Skeletal muscle satellite cell (primary cell): Measurements from ENCODE around the gene SDK1.
A peak's percentile ranks its signal among the peaks of the same experiment; 100 is the strongest.

Experiments
- H3K27me3 ChIP-seq: 2 replicates; pipeline ENCODE4 v1.7.0; 2013; ENCODE audit warnings: low read length; ENCODE audit not compliant: control insufficient read depth, insufficient read depth
- H3K36me3 ChIP-seq: 2 replicates; pipeline ENCODE4 v1.7.0; 2013; ENCODE audit warnings: mild to moderate bottlenecking, control low read depth, low read length; ENCODE audit not compliant: insufficient read depth
- H3K4me1 ChIP-seq: 2 replicates; pipeline ENCODE4 v1.7.0; 2013; ENCODE audit warnings: low read length; ENCODE audit not compliant: control insufficient read depth, insufficient read depth
- H3K4me2 ChIP-seq: 2 replicates; pipeline ENCODE4 v1.7.0; 2013; ENCODE audit warnings: mild to moderate bottlenecking, low read length
- H3K4me3 ChIP-seq: 2 replicates; pipeline ENCODE4 v1.7.0; 2013; ENCODE audit warnings: low read length
- H3K9ac ChIP-seq: 2 replicates; pipeline ENCODE4 v1.7.0; 2013; ENCODE audit warnings: mild to moderate bottlenecking, low read depth, low read length, moderate library complexity
- H3K9me3 ChIP-seq: replicated peaks from 2 replicates; pipeline ENCODE4 v1.7.0; 2013; ENCODE audit warnings: mild to moderate bottlenecking, control low read depth, low read length

Gene SDK1

DNA sequence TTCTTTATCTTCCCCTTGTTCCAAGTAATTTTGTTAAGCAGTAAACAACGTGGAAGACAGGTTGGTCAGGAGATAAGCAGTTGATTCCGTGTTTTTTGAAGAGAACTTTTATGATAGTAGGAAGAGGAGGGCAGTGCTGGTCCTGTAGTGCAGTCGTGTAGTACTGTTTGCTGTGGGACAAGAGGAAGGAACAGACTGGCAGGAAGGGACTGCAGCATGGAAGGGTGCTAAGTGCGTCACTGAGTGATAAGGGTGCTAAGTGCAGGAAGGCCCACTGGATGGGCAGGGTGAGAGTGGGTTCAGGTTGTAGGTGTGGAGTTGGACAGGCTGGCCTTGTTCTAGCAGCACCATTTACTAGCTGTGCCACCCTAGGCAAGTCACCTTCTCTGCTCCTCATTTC is 125.0 kb downstream of the SDK1 start:
- no peak overlapping the region for H3K4me3 ChIP-seq
- H3K9ac ChIP-seq, result no peak overlapping the region
- no peaks in the 10 kb centered on the region for H3K36me3 ChIP-seq
- H3K4me2 ChIP-seq, result no peak overlapping the region
- H3K27me3 ChIP-seq, result no peaks in the 10 kb centered on the region
- peaks cover 2% of the 10 kb centered on the region for H3K4me1 ChIP-seq
- H3K9me3 ChIP-seq, result no peaks in the 10 kb centered on the region

DNA sequence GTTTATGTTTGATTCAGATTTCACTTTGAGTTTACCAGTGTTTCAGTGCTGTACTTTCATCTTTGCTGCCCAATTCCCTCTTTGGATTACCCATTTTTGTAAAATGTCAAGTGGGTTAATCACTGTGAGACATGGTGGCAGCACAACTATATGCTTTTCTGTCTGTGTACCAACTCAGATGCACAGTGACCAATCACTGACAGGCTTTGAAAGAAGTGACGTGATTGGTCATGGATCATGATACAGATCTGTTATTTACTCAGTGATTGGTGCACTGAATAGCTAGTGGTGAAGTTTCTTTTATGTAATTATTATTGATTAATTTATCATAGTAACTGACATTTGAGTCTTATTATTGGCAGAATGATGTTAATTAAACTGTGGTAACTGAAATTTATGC is 126.9 kb downstream of the SDK1 start:
- Histone ChIP-seq H3K36me3 (no peaks in the 10 kb centered on the region), H3K4me2 (no peak overlapping the region), H3K4me1 (peaks cover 11% of the 10 kb centered on the region), H3K9me3 (no peaks in the 10 kb centered on the region), H3K4me3 (no peak overlapping the region), H3K27me3 (no peaks in the 10 kb centered on the region), H3K9ac (no peak overlapping the region)

DNA sequence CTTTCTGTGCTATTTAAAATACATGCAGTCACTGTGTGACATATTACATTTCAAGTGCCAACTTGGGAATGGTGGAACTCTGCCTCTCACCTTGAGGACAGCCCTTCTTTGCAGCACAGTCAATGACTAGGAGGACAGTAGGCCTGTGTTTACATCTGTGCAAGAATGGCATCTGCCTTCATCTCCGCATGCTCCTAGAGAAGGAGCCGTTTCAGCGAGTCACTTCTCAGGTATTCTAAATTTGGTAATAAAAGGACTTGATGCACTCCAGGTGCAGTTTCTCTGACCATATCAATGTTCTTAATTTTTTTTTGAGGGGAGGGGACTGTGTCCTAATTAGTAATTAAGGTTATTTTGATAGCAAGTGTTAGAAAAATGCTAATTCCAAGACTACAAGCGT is 128.9 kb downstream of the SDK1 start:
- Histone ChIP-seq H3K4me1 (peaks cover 13% of the 10 kb centered on the region), H3K36me3 (no peaks in the 10 kb centered on the region), H3K9ac (no peak overlapping the region), H3K4me2 (no peak overlapping the region), H3K27me3 (no peaks in the 10 kb centered on the region), H3K4me3 (no peak overlapping the region), H3K9me3 (no peaks in the 10 kb centered on the region)

DNA sequence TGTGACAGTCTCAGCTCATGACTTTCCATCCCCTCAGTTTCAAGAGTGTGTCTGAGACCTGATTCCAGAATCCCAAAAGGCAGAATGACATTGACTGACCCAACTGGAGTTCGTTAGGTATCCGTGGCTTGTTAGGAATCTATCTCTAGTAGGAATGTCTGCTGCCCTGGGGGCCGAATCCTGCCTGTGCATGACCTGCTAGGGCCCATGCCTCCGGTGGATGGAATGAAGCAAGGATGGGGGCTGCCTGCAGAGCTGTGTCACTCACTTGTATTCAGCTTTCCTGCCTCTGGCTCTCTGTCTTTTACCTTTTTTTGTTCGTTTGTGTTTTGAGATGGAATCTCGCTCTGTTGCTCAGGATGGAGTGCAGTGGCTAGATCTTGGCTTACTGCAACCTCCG is 129.5 kb downstream of the SDK1 start:
- H3K4me1 ChIP-seq, result peaks cover 15% of the 10 kb centered on the region
- no peaks in the 10 kb centered on the region for H3K27me3 ChIP-seq
- no peaks in the 10 kb centered on the region for H3K9me3 ChIP-seq
- no peak overlapping the region for H3K4me2 ChIP-seq
- H3K36me3 ChIP-seq, result no peaks in the 10 kb centered on the region
- H3K4me3 ChIP-seq, result no peak overlapping the region
- no peak overlapping the region for H3K9ac ChIP-seq

GRCh38 chr7:3431306-3431705 is 130.3 kb downstream of the SDK1 start:
- H3K27me3 ChIP-seq, result no peaks in the 10 kb centered on the region
- H3K4me3 ChIP-seq, result no peak overlapping the region
- no peak overlapping the region for H3K9ac ChIP-seq
- H3K4me1 ChIP-seq, result peaks cover 22% of the 10 kb centered on the region
- H3K4me2 ChIP-seq, result no peak overlapping the region
- no peaks in the 10 kb centered on the region for H3K36me3 ChIP-seq
- H3K9me3 ChIP-seq, result no peaks in the 10 kb centered on the region

DNA sequence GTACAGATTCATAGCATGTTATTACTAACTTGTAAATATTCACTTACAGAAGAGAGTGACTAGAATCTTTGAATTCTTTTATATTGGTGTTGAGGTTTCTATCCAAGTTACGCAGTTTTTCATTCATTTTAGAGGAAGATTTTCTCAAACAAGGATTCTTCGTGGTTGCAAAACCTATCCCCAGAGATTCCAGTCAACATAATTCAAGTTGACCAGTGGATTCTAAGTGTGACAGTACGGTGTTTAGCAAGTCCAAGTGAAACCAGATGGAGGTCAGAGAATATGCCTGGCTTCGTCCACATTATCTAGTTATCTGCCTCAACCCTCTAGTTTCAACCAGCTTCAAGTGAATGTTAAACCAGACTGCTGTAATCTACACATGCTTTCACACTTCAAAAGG is 131.9 kb downstream of the SDK1 start:
- Histone ChIP-seq H3K9ac (no peak overlapping the region), H3K9me3 (no peaks in the 10 kb centered on the region), H3K4me3 (no peak overlapping the region), H3K36me3 (no peaks in the 10 kb centered on the region), H3K4me2 (no peak overlapping the region), H3K27me3 (no peaks in the 10 kb centered on the region), H3K4me1 (peaks cover 35% of the 10 kb centered on the region)

DNA sequence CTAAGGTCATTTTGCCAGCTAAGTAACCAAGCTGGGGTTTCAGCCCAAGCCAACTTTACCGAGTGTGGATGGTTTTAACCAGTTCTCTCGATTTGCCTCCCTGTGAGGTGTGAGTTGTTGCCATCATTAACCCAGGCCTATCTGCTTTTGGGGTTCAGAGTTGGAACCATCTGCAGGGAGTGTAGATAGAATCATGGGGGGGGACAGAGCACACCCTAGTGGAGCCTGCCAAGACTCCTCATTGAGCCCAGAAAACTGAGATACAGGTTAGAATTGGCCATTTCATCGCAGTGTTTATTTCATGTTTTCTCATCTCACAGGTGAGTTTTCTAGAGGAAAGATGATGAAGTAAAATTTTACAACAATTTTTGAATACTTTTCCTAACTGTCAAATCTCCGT is 133.6 kb downstream of the SDK1 start:
- no peaks in the 10 kb centered on the region for H3K9me3 ChIP-seq
- H3K36me3 ChIP-seq, result no peaks in the 10 kb centered on the region
- no peak overlapping the region for H3K4me2 ChIP-seq
- no peak overlapping the region for H3K9ac ChIP-seq
- H3K4me1 ChIP-seq, result peaks cover 48% of the 10 kb centered on the region
- no peak overlapping the region for H3K4me3 ChIP-seq
- H3K27me3 ChIP-seq, result no peaks in the 10 kb centered on the region

- H3K27me3 ChIP-seq, result no peaks in the 10 kb centered on the region
- peaks cover 6% of the 10 kb centered on the region for H3K36me3 ChIP-seq
- H3K4me2 ChIP-seq, result peak overlapping the region; percentile 76
- peaks cover 52% of the 10 kb centered on the region for H3K4me1 ChIP-seq
- no peaks in the 10 kb centered on the region for H3K9me3 ChIP-seq
- peak overlapping the region; percentile 66 for H3K4me3 ChIP-seq
- peak overlapping the region; percentile 85 for H3K9ac ChIP-seq
Observed at GRCh38 chr7:3436112-3436511, 135.1 kb downstream of the SDK1 start.

DNA sequence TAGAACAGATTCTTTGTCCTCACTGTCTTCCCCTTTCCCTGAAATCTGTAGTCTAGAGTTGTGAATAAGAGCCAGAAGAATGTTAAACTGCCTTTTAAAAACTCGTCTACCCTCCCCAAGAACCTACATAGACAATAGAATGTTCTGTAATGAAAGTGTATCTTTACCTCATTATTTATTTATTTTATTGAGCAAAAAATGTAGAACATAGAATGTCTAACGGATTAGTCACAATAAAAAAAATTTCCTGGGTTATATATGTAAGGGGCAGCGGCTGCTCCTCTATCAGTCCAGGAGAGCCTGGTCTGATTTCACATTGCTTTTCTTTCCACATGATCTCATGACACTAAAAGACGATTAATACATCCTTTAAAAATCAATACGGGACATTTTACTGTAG is 135.7 kb downstream of the SDK1 start:
- Histone ChIP-seq H3K36me3 (peaks cover 7% of the 10 kb centered on the region), H3K27me3 (no peaks in the 10 kb centered on the region), H3K9ac (peak overlapping the region; percentile 85), H3K4me1 (peaks cover 46% of the 10 kb centered on the region), H3K4me2 (peak overlapping the region; percentile 76), H3K4me3 (peak overlapping the region; percentile 66), H3K9me3 (no peaks in the 10 kb centered on the region)

- Histone ChIP-seq H3K9ac (peak overlapping the region; percentile 85), H3K27me3 (no peaks in the 10 kb centered on the region), H3K4me2 (peak overlapping the region; percentile 76), H3K36me3 (peaks cover 9% of the 10 kb centered on the region), H3K4me1 (peaks cover 46% of the 10 kb centered on the region), H3K9me3 (no peaks in the 10 kb centered on the region), H3K4me3 (peak overlapping the region; percentile 66)
Observed at GRCh38 chr7:3437467-3437866, 136.4 kb downstream of the SDK1 start.

- Histone ChIP-seq H3K4me2 (peak overlapping the region; percentile 76), H3K27me3 (no peaks in the 10 kb centered on the region), H3K4me1 (peaks cover 42% of the 10 kb centered on the region), H3K9ac (peak overlapping the region; percentile 85), H3K36me3 (peaks cover 9% of the 10 kb centered on the region), H3K9me3 (no peaks in the 10 kb centered on the region), H3K4me3 (peak overlapping the region; percentile 66)
Observed at GRCh38 chr7:3438352-3438751, 137.3 kb downstream of the SDK1 start.

DNA sequence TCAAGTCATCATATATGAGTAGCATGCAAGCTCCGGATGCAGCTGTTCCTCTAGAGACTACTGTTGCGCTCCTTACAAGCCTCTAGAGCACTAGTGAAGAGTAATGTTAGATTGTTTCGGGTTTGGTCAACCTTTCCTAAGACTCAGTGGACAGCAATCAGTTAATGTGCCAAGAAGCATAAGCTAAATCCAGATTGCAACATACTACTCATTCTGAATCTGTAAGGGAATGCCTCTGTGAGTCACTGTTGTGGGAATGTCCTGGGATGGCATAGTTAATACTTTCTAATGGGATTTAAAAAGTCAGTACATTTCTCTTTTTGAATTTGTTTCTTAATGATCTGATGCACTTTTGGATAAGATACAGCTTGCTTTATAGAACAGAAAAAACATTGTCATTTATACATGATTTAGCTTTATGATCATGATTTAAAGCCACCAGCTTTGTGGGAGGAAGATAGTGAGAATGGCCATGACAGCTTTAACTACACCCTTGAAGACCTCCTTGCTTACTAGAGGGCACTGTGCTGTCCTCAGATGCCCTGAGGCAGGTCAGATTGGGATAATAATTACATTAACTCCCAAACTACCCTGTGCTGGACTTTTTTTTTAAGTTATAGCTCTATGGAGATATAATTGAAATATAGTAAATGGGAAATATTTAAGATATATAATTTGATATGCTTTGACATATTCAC is 138.4 kb downstream of the SDK1 start:
- Histone ChIP-seq H3K27me3 (no peaks in the 10 kb centered on the region), H3K36me3 (peaks cover 9% of the 10 kb centered on the region), H3K4me2 (peak overlapping the region; percentile 76), H3K9ac (peak overlapping the region; percentile 85), H3K4me3 (peak overlapping the region; percentile 45), H3K9me3 (no peaks in the 10 kb centered on the region), H3K4me1 (peaks cover 42% of the 10 kb centered on the region)
